ENCODE results near the gene MROH2A. TPM values are rescaled to one million over a fixed set of nuclear protein-coding genes. Genes with fewer than 3 reads are reported as not detected.

Gene MROH2A
- total and polyA plus RNA-seq, 4 donors, result not detected

DNA sequence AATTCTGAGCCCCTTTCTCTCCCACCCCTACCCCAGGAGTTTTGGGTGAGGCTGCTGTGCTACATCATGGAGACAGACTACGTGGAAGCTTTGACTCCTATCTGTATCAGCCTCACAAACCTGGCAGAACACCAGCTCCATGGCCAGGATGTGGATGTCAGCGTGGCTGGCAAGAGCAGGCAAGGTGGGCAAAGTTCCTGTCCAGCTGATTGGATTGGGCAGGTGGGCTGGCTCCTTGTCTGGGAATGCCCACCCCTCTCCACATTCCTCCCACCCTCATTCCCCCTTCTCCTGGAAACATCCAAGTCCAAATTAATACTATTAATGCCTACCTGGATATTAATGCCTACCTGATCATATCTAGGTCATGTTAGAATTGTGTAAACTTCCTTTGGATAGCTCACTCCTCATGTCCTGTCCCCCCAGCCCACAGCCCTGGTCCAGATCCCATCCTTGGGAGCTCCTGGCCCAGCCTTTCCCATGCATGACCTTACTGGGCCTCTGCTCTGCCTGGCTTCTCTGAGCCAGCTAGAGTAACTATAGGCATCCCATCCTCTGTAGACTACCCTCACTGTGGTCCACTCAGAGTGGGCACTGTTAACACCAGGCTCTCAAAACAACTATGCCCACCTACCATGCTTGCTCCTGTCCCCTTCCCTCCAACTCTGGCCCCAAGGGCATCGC is 24.1 kb downstream of the MROH2A start:
- no peak overlapping the region for H3K27ac ChIP-seq (ENCODE audit: low read depth in 1 of 2, low read length in 2 of 2)
- 67 to 75% methylated on average over 3 of the region's 3 CpGs for WGBS, 2 donors
- H3K27me3 ChIP-seq (ENCODE audit: control insufficient read depth in 1 of 2, insufficient read depth in 2 of 2, low read length in 1 of 2), result no peaks in the 10 kb centered on the region
- no peaks in the 10 kb centered on the region for H3K4me1 ChIP-seq (ENCODE audit: control insufficient read depth in 1 of 2, insufficient read depth in 2 of 2, low read length in 2 of 2)
- H3K36me3 ChIP-seq (ENCODE audit: control insufficient read depth in 1 of 2, insufficient read depth in 2 of 2, low read length in 1 of 2), result no peaks in the 10 kb centered on the region
- intact Hi-C loops (cut with DNase I), result no loop called here
- ATAC-seq (ENCODE audit: low FRiP score), result no peak
- no peak for DNase-seq
- no peaks in the 10 kb centered on the region for H3K9me3 ChIP-seq (ENCODE audit: control insufficient read depth, low read length)
- H3K4me3 ChIP-seq (ENCODE audit: low read length in 2 of 2), result no peak overlapping the region

GRCh38 chr2:233803292-233803911 is 25.3 kb downstream of the MROH2A start:
- H3K9me3 ChIP-seq (ENCODE audit: control insufficient read depth, low read length), result no peaks in the 10 kb centered on the region
- no peaks in the 10 kb centered on the region for H3K36me3 ChIP-seq (ENCODE audit: control insufficient read depth in 1 of 2, insufficient read depth in 2 of 2, low read length in 1 of 2)
- intact Hi-C loops (cut with DNase I), result no loop called here
- H3K27ac ChIP-seq (ENCODE audit: low read depth in 1 of 2, low read length in 2 of 2), result no peak overlapping the region
- no peaks in the 10 kb centered on the region for H3K27me3 ChIP-seq (ENCODE audit: control insufficient read depth in 1 of 2, insufficient read depth in 2 of 2, low read length in 1 of 2)
- H3K4me3 ChIP-seq (ENCODE audit: low read length in 2 of 2), result no peak overlapping the region
- no peak for DNase-seq
- no peak for ATAC-seq (ENCODE audit: low FRiP score)
- 72 to 84% methylated on average over 2 of the region's 2 CpGs for WGBS, 2 donors
- H3K4me1 ChIP-seq (ENCODE audit: control insufficient read depth in 1 of 2, insufficient read depth in 2 of 2, low read length in 2 of 2), result no peaks in the 10 kb centered on the region

- H3K27ac ChIP-seq (ENCODE audit: low read depth in 1 of 2, low read length in 2 of 2), result no peak overlapping the region
- intact Hi-C loops (cut with DNase I), result no loop called here
- no peaks in the 10 kb centered on the region for H3K4me1 ChIP-seq (ENCODE audit: control insufficient read depth in 1 of 2, insufficient read depth in 2 of 2, low read length in 2 of 2)
- H3K36me3 ChIP-seq (ENCODE audit: control insufficient read depth in 1 of 2, insufficient read depth in 2 of 2, low read length in 1 of 2), result no peaks in the 10 kb centered on the region
- no peak for ATAC-seq (ENCODE audit: low FRiP score)
- no peaks in the 10 kb centered on the region for H3K9me3 ChIP-seq (ENCODE audit: control insufficient read depth, low read length)
- DNase-seq, result peak in 1 of 2 donors; percentile 48
- no peak overlapping the region for H3K4me3 ChIP-seq (ENCODE audit: low read length in 2 of 2)
- no peaks in the 10 kb centered on the region for H3K27me3 ChIP-seq (ENCODE audit: control insufficient read depth in 1 of 2, insufficient read depth in 2 of 2, low read length in 1 of 2)
- WGBS, 2 donors, result 68 to 70% methylated on average over 8 of the region's 8 CpGs
Observed at GRCh38 chr2:233803994-233804393, 25.9 kb downstream of the MROH2A start.

DNA sequence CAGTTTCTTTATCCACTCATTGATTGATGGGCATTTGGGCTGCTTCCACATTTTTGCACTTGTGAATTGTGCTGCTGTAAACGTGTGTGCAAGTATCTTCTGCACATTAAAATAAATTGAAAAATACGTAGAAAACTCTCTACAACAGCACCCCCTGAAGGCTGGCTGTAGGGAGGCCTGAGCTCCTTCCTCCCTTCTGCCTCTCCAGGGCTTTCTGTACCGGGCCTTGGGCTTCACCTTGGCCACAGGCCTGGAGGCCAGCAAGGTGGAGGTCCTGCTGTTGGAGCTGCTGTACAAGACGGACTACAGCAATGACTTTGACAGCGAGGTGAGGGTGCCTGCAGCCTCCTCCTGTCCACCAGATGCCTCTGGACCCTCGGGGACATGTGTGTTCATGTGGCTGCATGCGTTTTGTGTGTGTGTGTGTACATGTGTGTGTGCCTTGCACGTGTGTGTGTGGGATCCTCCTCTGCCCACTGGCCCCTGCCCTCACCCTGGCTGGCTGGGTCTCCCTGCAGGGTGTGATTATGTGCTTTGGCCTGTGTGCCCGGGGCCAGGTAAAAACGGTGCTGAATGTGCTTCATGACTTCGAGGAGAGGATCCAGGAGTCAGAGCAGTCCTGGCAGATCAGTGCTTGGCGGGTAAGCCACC is 29.2 kb downstream of the MROH2A start:
- peak in 1 of 2 donors; percentile 47 for DNase-seq
- Histone ChIP-seq H3K27ac (ENCODE audit: low read depth in 1 of 2, low read length in 2 of 2) (no peak overlapping the region), H3K27me3 (ENCODE audit: control insufficient read depth in 1 of 2, insufficient read depth in 2 of 2, low read length in 1 of 2) (no peaks in the 10 kb centered on the region), H3K4me3 (ENCODE audit: low read length in 2 of 2) (no peak overlapping the region), H3K9me3 (ENCODE audit: control insufficient read depth, low read length) (no peaks in the 10 kb centered on the region), H3K36me3 (ENCODE audit: control insufficient read depth in 1 of 2, insufficient read depth in 2 of 2, low read length in 1 of 2) (no peaks in the 10 kb centered on the region), H3K4me1 (ENCODE audit: control insufficient read depth in 1 of 2, insufficient read depth in 2 of 2, low read length in 2 of 2) (no peaks in the 10 kb centered on the region)
- intact Hi-C loops (cut with DNase I), result no loop called here
- ATAC-seq (ENCODE audit: low FRiP score), result peak; percentile 9
- WGBS, 2 donors, result 73 to 74% methylated on average over 12 of the region's 12 CpGs

GRCh38 chr2:233807966-233808935 is 30.1 kb downstream of the MROH2A start:
- H3K36me3 ChIP-seq (ENCODE audit: control insufficient read depth in 1 of 2, insufficient read depth in 2 of 2, low read length in 1 of 2), result no peaks in the 10 kb centered on the region
- WGBS, 2 donors, result 75 to 79% methylated on average over 10 of the region's 10 CpGs
- no peak overlapping the region for H3K4me3 ChIP-seq (ENCODE audit: low read length in 2 of 2)
- peak in 1 of 2 donors; percentile 55 for DNase-seq
- no peaks in the 10 kb centered on the region for H3K4me1 ChIP-seq (ENCODE audit: control insufficient read depth in 1 of 2, insufficient read depth in 2 of 2, low read length in 2 of 2)
- intact Hi-C loops (cut with DNase I), result no loop called here
- H3K27ac ChIP-seq (ENCODE audit: low read depth in 1 of 2, low read length in 2 of 2), result no peak overlapping the region
- ATAC-seq (ENCODE audit: low FRiP score), result no peak
- H3K27me3 ChIP-seq (ENCODE audit: control insufficient read depth in 1 of 2, insufficient read depth in 2 of 2, low read length in 1 of 2), result no peaks in the 10 kb centered on the region
- no peaks in the 10 kb centered on the region for H3K9me3 ChIP-seq (ENCODE audit: control insufficient read depth, low read length)

GRCh38 chr2:233810385-233810784 is 32.3 kb downstream of the MROH2A start:
- H3K27ac ChIP-seq (ENCODE audit: low read depth in 1 of 2, low read length in 2 of 2), result no peak overlapping the region
- ATAC-seq (ENCODE audit: low FRiP score), result no peak
- H3K27me3 ChIP-seq (ENCODE audit: control insufficient read depth in 1 of 2, insufficient read depth in 2 of 2, low read length in 1 of 2), result no peaks in the 10 kb centered on the region
- H3K4me3 ChIP-seq (ENCODE audit: low read length in 2 of 2), result no peak overlapping the region
- 84 to 88% methylated on average over 6 of the region's 6 CpGs for WGBS, 2 donors
- no peaks in the 10 kb centered on the region for H3K4me1 ChIP-seq (ENCODE audit: control insufficient read depth in 1 of 2, insufficient read depth in 2 of 2, low read length in 2 of 2)
- intact Hi-C loops (cut with DNase I), result no loop called here
- DNase-seq, result no peak
- H3K36me3 ChIP-seq (ENCODE audit: control insufficient read depth in 1 of 2, insufficient read depth in 2 of 2, low read length in 1 of 2), result no peaks in the 10 kb centered on the region
- no peaks in the 10 kb centered on the region for H3K9me3 ChIP-seq (ENCODE audit: control insufficient read depth, low read length)

- Histone ChIP-seq H3K27ac (ENCODE audit: low read depth in 1 of 2, low read length in 2 of 2) (no peak overlapping the region), H3K4me1 (ENCODE audit: control insufficient read depth in 1 of 2, insufficient read depth in 2 of 2, low read length in 2 of 2) (no peaks in the 10 kb centered on the region), H3K4me3 (ENCODE audit: low read length in 2 of 2) (no peak overlapping the region), H3K27me3 (ENCODE audit: control insufficient read depth in 1 of 2, insufficient read depth in 2 of 2, low read length in 1 of 2) (no peaks in the 10 kb centered on the region), H3K36me3 (ENCODE audit: control insufficient read depth in 1 of 2, insufficient read depth in 2 of 2, low read length in 1 of 2) (no peaks in the 10 kb centered on the region), H3K9me3 (ENCODE audit: control insufficient read depth, low read length) (no peaks in the 10 kb centered on the region)
- 78 to 84% methylated on average over 4 of the region's 4 CpGs for WGBS, 2 donors
- intact Hi-C loops (cut with DNase I), result no loop called here
- no peak for ATAC-seq (ENCODE audit: low FRiP score)
- peak in 1 of 2 donors; percentile 34 for DNase-seq
Observed at GRCh38 chr2:233811087-233811486, 33.0 kb downstream of the MROH2A start.

GRCh38 chr2:233811732-233812131 is 33.6 kb downstream of the MROH2A start:
- no peak overlapping the region for H3K4me3 ChIP-seq (ENCODE audit: low read length in 2 of 2)
- H3K9me3 ChIP-seq (ENCODE audit: control insufficient read depth, low read length), result no peaks in the 10 kb centered on the region
- no peaks in the 10 kb centered on the region for H3K27me3 ChIP-seq (ENCODE audit: control insufficient read depth in 1 of 2, insufficient read depth in 2 of 2, low read length in 1 of 2)
- no peaks in the 10 kb centered on the region for H3K4me1 ChIP-seq (ENCODE audit: control insufficient read depth in 1 of 2, insufficient read depth in 2 of 2, low read length in 2 of 2)
- no peak overlapping the region for H3K27ac ChIP-seq (ENCODE audit: low read depth in 1 of 2, low read length in 2 of 2)
- DNase-seq (peak; percentile 23 to 25), ATAC-seq (ENCODE audit: low FRiP score) (no peak)
- WGBS, 2 donors, result 91 to 95% methylated on average over 8 of the region's 8 CpGs
- intact Hi-C loops (cut with DNase I), result no loop called here
- H3K36me3 ChIP-seq (ENCODE audit: control insufficient read depth in 1 of 2, insufficient read depth in 2 of 2, low read length in 1 of 2), result no peaks in the 10 kb centered on the region
